Right cardiac atrium (tissue), 5 donors: ENCODE results near the gene CENPF. TPM values are rescaled to one million over a fixed set of nuclear protein-coding genes. Genes with fewer than 3 reads are reported as not detected.
A peak's percentile ranks its signal among the peaks of the same experiment; 100 is the strongest.
"Not testable (repeated sequence)": the region's sequence is repeated elsewhere in the genome, so short reads cannot be mapped to it uniquely, and the experiment has no call there.

Experiments
- ATAC-seq, 2 donors: fragments of 200-7000 bp; cut with Tn5 transposase; one replicate each; pipeline versions ENCODE4 v1.8.0 to v1.9.1; 2020; ENCODE audit warnings: moderate library complexity in 2 of 2, mild to moderate bottlenecking in 1 of 2
- DNase-seq, 3 donors: peaks; one replicate each; pipeline ENCODE4 v3.0.0-alpha.2; 2020
- H3K27ac ChIP-seq: one replicate; pipeline ENCODE4 v1.5.1; 2013; ENCODE audit warnings: mild to moderate bottlenecking, low read length, control low read depth, moderate library complexity
- H3K27me3 ChIP-seq: one replicate; pipeline ENCODE4 v1.6.1; 2013; ENCODE audit not compliant: control insufficient read depth, insufficient read depth
- H3K4me1 ChIP-seq: one replicate; pipeline ENCODE4 v1.6.1; 2013; ENCODE audit warnings: low read length; ENCODE audit not compliant: control insufficient read depth, insufficient read depth
- H3K4me3 ChIP-seq: one replicate; pipeline ENCODE4 v1.5.1; 2013; ENCODE audit warnings: low read length, control low read depth
- H3K9me3 ChIP-seq: one replicate; pipeline ENCODE4 v1.6.1; 2013; ENCODE audit warnings: low read length; ENCODE audit not compliant: control insufficient read depth
- WGBS: extraction: QIAGEN DNeasy Blood & Tissue Kit; methylation state at CpG from one replicate; pipeline ENCODE4 v1.1.7; 2013; 5-methylcytosine and 5-hydroxymethylcytosine counted together
- intact Hi-C, 4 donors: fragments of 100-400 bp; cut with DNase I; formaldehyde crosslinking; loops; one replicate each; pipeline versions ENCODE4 v1.11.0 to v1.14.0; 2022 to 2023
- polyA plus RNA-seq: library from polyadenylated mRNA; stranded (reverse); fragments of 200-250 nt; gene quantifications from one replicate; pipeline ENCODE4 v1.2.3, GENCODE V29; 2013
- total RNA-seq, 4 donors: library from RNA; stranded (reverse); fragmentation: NEBNext Ultra II Directional; extraction: Animal tissue kit (Norgen Biotek cat#: 25700); gene quantifications; one replicate each; pipeline ENCODE4 v1.2.1, GENCODE V29; 2021
- donor health status: healthy with polysubstance abuse.
- donor health status: DM: no; HTN: yes; CAD: no.
- donor health status: DM: no; HTN: no; CAD: no.
- donor health status: DM: no; HTN: yes; CAD: no; lungs with severe emphysema.
- donor health status: DM: yes; HTN: yes; CAD: no.

The CENPF gene
- total and polyA plus RNA-seq, 5 donors: 0.29 to 2.3 (median 0.39) TPM

GRCh38 chr1:214586621-214587020 is 16.4 kb upstream of the CENPF start:
- peaks cover 1% of the 10 kb centered on the region for H3K4me1 ChIP-seq
- DNase-seq (no peak), ATAC-seq (no peak)
- no peak overlapping the region for H3K4me3 ChIP-seq
- intact Hi-C loops: loop anchor here (5.0 to 10.0 kb wide), 3 partner anchors 252 to 372 kb away; no protein-coding TSS in a partner anchor
- no peaks in the 10 kb centered on the region for H3K27me3 ChIP-seq
- H3K27ac ChIP-seq: no peak overlapping the region
- H3K9me3 ChIP-seq: no peaks in the 10 kb centered on the region
- WGBS: 95% methylated on average over 3 of the region's 3 CpGs

DNA sequence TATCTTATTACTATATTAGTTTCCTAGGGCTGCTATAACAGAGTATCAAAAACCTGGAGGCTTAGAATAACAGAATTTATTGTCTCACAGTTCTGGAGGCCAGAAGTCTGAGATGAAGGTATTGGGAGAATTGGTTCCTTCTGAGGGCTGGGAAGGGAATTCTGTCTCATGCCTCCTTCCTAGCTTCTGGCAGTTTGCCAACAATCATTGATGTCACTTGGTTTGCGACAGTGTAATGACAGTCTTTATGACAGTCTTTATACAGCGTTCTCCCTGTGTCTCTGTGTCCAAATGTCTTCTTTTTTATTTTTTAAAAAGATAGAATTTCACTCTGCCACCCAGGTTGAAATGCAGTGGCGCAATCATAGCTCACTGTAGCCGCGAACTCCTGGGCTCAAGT is 15.8 kb upstream of the CENPF start:
- Histone ChIP-seq H3K4me3 (no peak overlapping the region), H3K4me1 (no peaks in the 10 kb centered on the region), H3K27ac (no peak overlapping the region), H3K27me3 (no peaks in the 10 kb centered on the region), H3K9me3 (no peaks in the 10 kb centered on the region)
- intact Hi-C loops: loop anchor here (5.0 to 10.0 kb wide), 3 partner anchors 252 to 372 kb away; no protein-coding TSS in a partner anchor
- DNase-seq (no peak), ATAC-seq (no peak)
- WGBS: 83% methylated on average over 5 of the region's 5 CpGs

DNA sequence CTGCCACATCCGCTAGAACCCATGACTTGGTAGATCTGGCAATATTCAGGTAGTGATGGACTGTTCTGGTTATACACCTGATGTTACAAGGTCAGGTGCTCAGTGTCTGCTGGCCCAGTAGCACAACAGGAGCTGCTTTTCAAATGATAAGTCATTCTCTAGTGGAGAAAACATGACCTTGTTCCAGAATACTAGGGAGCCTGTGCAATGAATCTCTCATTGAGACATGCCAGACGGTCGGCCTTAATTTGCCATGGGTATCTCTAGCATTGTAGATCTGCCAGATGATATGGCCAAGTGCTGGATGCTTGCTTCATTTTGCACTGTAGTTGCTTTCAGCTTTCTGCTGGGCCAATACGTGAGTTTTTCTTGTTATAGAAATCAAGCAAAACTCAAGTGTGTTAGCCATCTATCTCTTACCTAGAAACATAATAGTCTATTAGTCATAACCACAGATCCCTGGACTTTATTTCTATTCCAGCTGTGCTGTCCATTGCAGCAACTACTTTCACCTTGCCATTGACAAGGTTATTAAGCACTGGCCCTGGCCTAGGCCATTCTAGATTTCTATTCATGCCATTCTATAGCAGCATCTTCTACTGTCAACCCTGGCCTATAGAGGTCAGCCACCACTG is 13.9 kb upstream of the CENPF start:
- 92% methylated on average over 4 of the region's 4 CpGs for WGBS
- intact Hi-C loops: loop anchor here (5.0 to 10.0 kb wide), 3 partner anchors 254 to 374 kb away; no protein-coding TSS in a partner anchor
- no peaks in the 10 kb centered on the region for H3K9me3 ChIP-seq
- no peaks in the 10 kb centered on the region for H3K27me3 ChIP-seq
- DNase-seq: no peak
- ATAC-seq: no peak
- H3K27ac ChIP-seq: no peak overlapping the region
- H3K4me3 ChIP-seq: no peak overlapping the region
- H3K4me1 ChIP-seq: no peaks in the 10 kb centered on the region

GRCh38 chr1:214590696-214591095 is 12.3 kb upstream of the CENPF start:
- ATAC-seq (no peak), DNase-seq (no peak)
- H3K4me3 ChIP-seq: no peak overlapping the region
- WGBS: 81% methylated on average over 5 of the region's 5 CpGs
- no peak overlapping the region for H3K27ac ChIP-seq
- no peaks in the 10 kb centered on the region for H3K27me3 ChIP-seq
- intact Hi-C loops: no loop called here
- H3K9me3 ChIP-seq: no peaks in the 10 kb centered on the region
- no peaks in the 10 kb centered on the region for H3K4me1 ChIP-seq

GRCh38 chr1:214591918-214592317 is 11.1 kb upstream of the CENPF start:
- H3K27me3 ChIP-seq, H3K27ac ChIP-seq, intact Hi-C loops, DNase-seq, ATAC-seq, H3K4me1 ChIP-seq, H3K4me3 ChIP-seq, H3K9me3 ChIP-seq: not testable (repeated sequence)
- 86% methylated on average over 8 of the region's 8 CpGs for WGBS

DNA sequence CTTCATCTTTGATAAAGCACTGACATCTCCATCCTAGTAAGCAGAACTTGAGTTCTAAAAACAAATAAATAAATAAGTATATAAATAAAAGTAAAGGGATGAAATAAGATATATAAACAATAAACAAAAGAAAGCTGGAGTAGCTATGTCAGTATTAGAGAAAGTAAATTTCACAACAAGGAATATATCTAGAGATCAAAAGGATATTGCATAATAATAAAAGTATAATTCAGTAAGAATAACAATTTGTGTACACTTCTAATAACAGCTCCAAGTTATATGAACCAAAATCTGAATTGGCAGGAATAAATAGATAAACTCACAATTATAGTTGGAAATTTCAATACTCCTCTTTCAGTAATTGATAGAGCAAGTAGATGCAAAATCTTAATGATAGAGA is 9.8 kb upstream of the CENPF start:
- intact Hi-C loops: no loop called here
- no peak overlapping the region for H3K27ac ChIP-seq
- DNase-seq (no peak), ATAC-seq (no peak)
- no peaks in the 10 kb centered on the region for H3K9me3 ChIP-seq
- no peaks in the 10 kb centered on the region for H3K27me3 ChIP-seq
- H3K4me1 ChIP-seq: no peaks in the 10 kb centered on the region
- no peak overlapping the region for H3K4me3 ChIP-seq

- no peaks in the 10 kb centered on the region for H3K27me3 ChIP-seq
- intact Hi-C loops: no loop called here
- no peaks in the 10 kb centered on the region for H3K4me1 ChIP-seq
- no peaks in the 10 kb centered on the region for H3K9me3 ChIP-seq
- ATAC-seq (no peak), DNase-seq (no peak)
- peak overlapping the region; percentile 84 for H3K4me3 ChIP-seq
- WGBS: 2% methylated on average over 11 of the region's 11 CpGs
- H3K27ac ChIP-seq: no peak overlapping the region
These were observed 841 bp downstream of the CENPF start for GRCh38 chr1:214603819-214604252.

GRCh38 chr1:214604523-214604922 is 1.5 kb downstream of the CENPF start:
- Histone ChIP-seq H3K4me1 (no peaks in the 10 kb centered on the region), H3K27ac (no peak overlapping the region), H3K27me3 (no peaks in the 10 kb centered on the region), H3K9me3 (no peaks in the 10 kb centered on the region), H3K4me3 (no peak overlapping the region)
- intact Hi-C loops: no loop called here
- DNase-seq: no peak
- no peak for ATAC-seq

DNA sequence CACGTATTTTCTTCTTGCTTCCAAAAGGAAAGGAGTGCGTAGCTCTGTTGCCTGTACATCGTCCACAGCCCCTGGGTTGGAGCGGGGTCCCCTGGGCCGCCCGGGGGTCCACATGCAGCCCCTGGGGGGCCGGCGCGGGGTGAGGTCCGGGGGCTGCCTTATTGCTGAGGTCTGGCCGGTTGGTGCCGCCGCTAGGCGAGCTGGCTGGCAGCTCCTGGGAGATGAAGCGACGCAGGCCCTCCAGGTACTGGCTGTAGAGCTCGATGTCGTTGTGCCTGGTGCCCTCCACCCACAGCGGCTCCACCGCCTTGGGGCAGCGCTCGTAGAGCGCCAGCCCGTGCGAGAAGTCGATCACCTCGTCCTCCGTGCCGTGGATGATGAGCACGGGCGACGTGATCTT is 2.5 kb downstream of the CENPF start:
- H3K27ac ChIP-seq, H3K27me3 ChIP-seq, ATAC-seq, H3K9me3 ChIP-seq, H3K4me3 ChIP-seq, intact Hi-C loops, H3K4me1 ChIP-seq: not testable (repeated sequence)
- 95% methylated on average over 32 of the region's 32 CpGs for WGBS
- DNase-seq: peak in 1 of 3 donors; percentile 50

DNA sequence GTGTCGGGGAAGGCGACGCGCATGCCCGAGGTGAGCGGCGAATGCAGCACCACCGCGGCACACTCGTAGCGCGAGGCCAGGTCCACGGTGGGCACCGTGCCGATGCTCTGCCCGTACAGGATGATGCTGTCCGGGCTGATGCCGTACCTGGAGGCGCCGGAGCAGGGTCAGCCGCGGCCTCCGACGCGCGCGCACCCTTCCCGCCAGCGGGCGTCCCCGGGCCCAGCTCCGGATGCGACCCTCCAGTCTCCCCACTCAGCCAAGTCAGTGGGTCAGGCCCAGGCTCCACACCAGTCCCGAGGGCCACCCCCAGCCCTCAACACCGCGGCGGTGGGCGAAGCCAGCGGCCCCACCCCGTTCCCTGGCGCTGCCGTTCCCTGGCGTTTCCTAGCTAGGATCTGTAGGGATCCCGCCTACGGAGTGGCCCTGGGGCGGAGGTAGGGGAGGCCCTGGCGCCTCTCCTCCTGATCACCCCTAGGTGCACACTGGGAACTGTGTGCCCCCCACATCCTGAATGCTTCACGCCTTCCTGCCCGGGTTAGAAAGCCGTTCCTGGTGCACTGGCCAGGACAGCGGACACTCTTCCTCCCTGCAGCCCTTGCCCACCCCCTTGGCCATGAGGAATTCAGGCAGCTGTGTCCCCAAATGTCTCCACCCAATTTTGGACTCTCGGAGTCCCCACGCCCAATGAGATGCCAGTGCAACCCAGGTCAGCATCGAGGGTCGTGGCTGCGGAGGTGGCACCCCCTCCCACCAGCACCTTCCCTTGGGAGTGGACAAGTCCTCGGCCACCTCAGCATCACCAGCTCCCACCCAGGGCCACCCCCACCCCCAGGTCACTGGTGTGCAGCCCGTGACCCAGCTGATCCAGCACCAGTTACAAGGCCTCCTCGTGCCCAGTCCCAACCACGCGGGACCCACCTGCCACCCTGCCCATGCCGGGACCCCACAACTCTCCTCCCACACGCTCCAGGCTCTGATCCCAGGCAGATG is 3.2 kb downstream of the CENPF start:
- H3K4me3 ChIP-seq, H3K4me1 ChIP-seq, intact Hi-C loops, H3K27ac ChIP-seq, H3K9me3 ChIP-seq, H3K27me3 ChIP-seq, ATAC-seq: not testable (repeated sequence)
- DNase-seq: peak in 1 of 3 donors; percentile 50
- 97% methylated on average over 63 of the region's 63 CpGs for WGBS

DNA sequence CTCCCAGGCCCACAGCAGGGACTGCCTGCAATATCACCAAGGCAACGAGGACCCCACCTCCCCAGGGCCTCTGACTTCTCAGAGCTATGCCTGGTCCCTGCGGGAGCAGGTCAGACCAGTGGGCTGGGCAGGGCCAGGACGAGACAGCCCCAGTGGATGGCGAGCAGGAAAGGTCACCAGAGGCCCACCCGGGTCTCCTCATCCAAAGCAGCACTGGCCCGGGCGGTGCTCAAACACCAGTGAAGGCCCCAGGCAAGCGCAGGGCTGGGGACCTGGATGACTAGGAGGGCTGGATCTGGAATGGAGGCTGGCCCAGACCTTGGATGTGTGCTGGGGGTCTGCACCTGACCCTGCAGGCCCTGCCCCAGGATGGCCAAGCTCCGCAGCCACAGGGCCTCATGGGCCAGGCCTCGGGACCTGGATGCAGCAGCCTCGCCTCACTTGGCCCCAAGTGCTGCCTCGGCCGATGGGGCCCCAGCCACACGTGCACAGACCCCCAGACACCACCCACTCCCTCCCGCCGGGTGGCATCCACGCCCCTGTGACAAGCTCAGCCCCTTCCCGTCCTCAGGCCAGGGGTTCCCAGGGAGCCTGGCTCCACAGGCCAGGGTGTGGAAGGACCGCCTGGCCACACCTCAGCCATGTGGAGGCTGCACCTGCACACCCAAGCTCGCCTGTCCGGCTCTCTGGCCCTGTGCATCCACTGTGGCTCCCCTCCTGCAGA is 4.7 kb downstream of the CENPF start:
- intact Hi-C loops, H3K27ac ChIP-seq, H3K4me1 ChIP-seq, H3K9me3 ChIP-seq, DNase-seq, ATAC-seq, H3K4me3 ChIP-seq, H3K27me3 ChIP-seq: not testable (repeated sequence)
- WGBS: 97% methylated on average over 21 of the region's 21 CpGs
